ENCODE measurements around the gene LST1.

Gene LST1

GRCh38 chr6:31577579-31577966 is 8.5 kb upstream of the LST1 start:
- no peaks in the 10 kb centered on the region for H3K36me3 ChIP-seq (ENCODE audit: insufficient read depth, low read depth, low read length)
- no peak overlapping the region for H3K27ac ChIP-seq (ENCODE audit: low read length)
- H3K9ac ChIP-seq (ENCODE audit: low read depth, low read length) = no peak overlapping the region
- H3K4me3 ChIP-seq (ENCODE audit: low read length) = no peak overlapping the region
- no peaks in the 10 kb centered on the region; the same call in 1 of the 2 replicates for H3K4me1 ChIP-seq (ENCODE audit: insufficient read depth, low read length)
- no peaks in the 10 kb centered on the region for H3K9me3 ChIP-seq (ENCODE audit: insufficient read depth, low read depth, low read length)
- peaks cover 34% of the 10 kb centered on the region for H3K27me3 ChIP-seq (ENCODE audit: insufficient read depth, low read length)

GRCh38 chr6:31578184-31579118 is 7.6 kb upstream of the LST1 start:
- Histone ChIP-seq H3K9me3 (ENCODE audit: insufficient read depth, low read depth, low read length) (no peaks in the 10 kb centered on the region), H3K4me1 (ENCODE audit: insufficient read depth, low read length) (no peaks in the 10 kb centered on the region; the same call in 1 of the 2 replicates), H3K27ac (ENCODE audit: low read length) (no peak overlapping the region), H3K9ac (ENCODE audit: low read depth, low read length) (0 out of 2 replicates have a peak overlapping the region, but pooled peaks have one; percentile 13), H3K27me3 (ENCODE audit: insufficient read depth, low read length) (peaks cover 37% of the 10 kb centered on the region), H3K4me3 (ENCODE audit: low read length) (no peak overlapping the region), H3K36me3 (ENCODE audit: insufficient read depth, low read depth, low read length) (no peaks in the 10 kb centered on the region)

GRCh38 chr6:31579119-31579505 is 7.0 kb upstream of the LST1 start:
- no peak overlapping the region for H3K27ac ChIP-seq (ENCODE audit: low read length)
- no peak overlapping the region for H3K4me3 ChIP-seq (ENCODE audit: low read length)

GRCh38 chr6:31579546-31580437 is 6.3 kb upstream of the LST1 start:
- Histone ChIP-seq H3K36me3 (ENCODE audit: insufficient read depth, low read depth, low read length) (no peaks in the 10 kb centered on the region), H3K9ac (ENCODE audit: low read depth, low read length) (0 out of 2 replicates have a peak overlapping the region, but pooled peaks have one; percentile 86), H3K4me1 (ENCODE audit: insufficient read depth, low read length) (no peaks in the 10 kb centered on the region; the same call in 1 of the 2 replicates), H3K4me3 (ENCODE audit: low read length) (peak overlapping the region; percentile 94; the same call in 1 of the 2 replicates), H3K9me3 (ENCODE audit: insufficient read depth, low read depth, low read length) (no peaks in the 10 kb centered on the region), H3K27ac (ENCODE audit: low read length) (no peak overlapping the region), H3K27me3 (ENCODE audit: insufficient read depth, low read length) (peaks cover 37% of the 10 kb centered on the region)

More at GRCh38 chr6:31579119-31579505, 7.0 kb upstream of the LST1 start:
- H3K36me3 ChIP-seq (ENCODE audit: insufficient read depth, low read depth, low read length) = no peaks in the 10 kb centered on the region
- no peaks in the 10 kb centered on the region; the same call in 1 of the 2 replicates for H3K4me1 ChIP-seq (ENCODE audit: insufficient read depth, low read length)
- no peak overlapping the region for H3K9ac ChIP-seq (ENCODE audit: low read depth, low read length)
- H3K27me3 ChIP-seq (ENCODE audit: insufficient read depth, low read length) = peaks cover 37% of the 10 kb centered on the region
- H3K9me3 ChIP-seq (ENCODE audit: insufficient read depth, low read depth, low read length) = no peaks in the 10 kb centered on the region

GRCh38 chr6:31580438-31580740 is 5.7 kb upstream of the LST1 start:
- Histone ChIP-seq H3K36me3 (ENCODE audit: insufficient read depth, low read depth, low read length) (no peaks in the 10 kb centered on the region), H3K9me3 (ENCODE audit: insufficient read depth, low read depth, low read length) (no peaks in the 10 kb centered on the region), H3K27me3 (ENCODE audit: insufficient read depth, low read length) (peaks cover 37% of the 10 kb centered on the region), H3K4me1 (ENCODE audit: insufficient read depth, low read length) (no peaks in the 10 kb centered on the region; the same call in 1 of the 2 replicates), H3K9ac (ENCODE audit: low read depth, low read length) (peak overlapping the region; percentile 86; the same call in 1 of the 2 replicates), H3K27ac (ENCODE audit: low read length) (no peak overlapping the region), H3K4me3 (ENCODE audit: low read length) (peak overlapping the region; percentile 94)

GRCh38 chr6:31580807-31581433 is 5.2 kb upstream of the LST1 start:
- Histone ChIP-seq H3K27ac (ENCODE audit: low read length) (no peak overlapping the region), H3K9me3 (ENCODE audit: insufficient read depth, low read depth, low read length) (no peaks in the 10 kb centered on the region), H3K36me3 (ENCODE audit: insufficient read depth, low read depth, low read length) (no peaks in the 10 kb centered on the region), H3K4me1 (ENCODE audit: insufficient read depth, low read length) (no peaks in the 10 kb centered on the region; the same call in 1 of the 2 replicates), H3K27me3 (ENCODE audit: insufficient read depth, low read length) (peaks cover 32% of the 10 kb centered on the region), H3K9ac (ENCODE audit: low read depth, low read length) (peak overlapping the region; percentile 86), H3K4me3 (ENCODE audit: low read length) (peak overlapping the region; percentile 94)

GRCh38 chr6:31581434-31582229 is 4.4 kb upstream of the LST1 start:
- peaks cover 31% of the 10 kb centered on the region for H3K27me3 ChIP-seq (ENCODE audit: insufficient read depth, low read length)
- peak overlapping the region; percentile 86 for H3K9ac ChIP-seq (ENCODE audit: low read depth, low read length)
- peak overlapping the region; percentile 94 for H3K4me3 ChIP-seq (ENCODE audit: low read length)
- H3K36me3 ChIP-seq (ENCODE audit: insufficient read depth, low read depth, low read length) = no peaks in the 10 kb centered on the region
- no peaks in the 10 kb centered on the region; the same call in 1 of the 2 replicates for H3K4me1 ChIP-seq (ENCODE audit: insufficient read depth, low read length)
- no peak overlapping the region for H3K27ac ChIP-seq (ENCODE audit: low read length)
- no peaks in the 10 kb centered on the region for H3K9me3 ChIP-seq (ENCODE audit: insufficient read depth, low read depth, low read length)

- Histone ChIP-seq H3K27me3 (ENCODE audit: insufficient read depth, low read length) (peaks cover 31% of the 10 kb centered on the region), H3K4me3 (ENCODE audit: low read length) (peak within 1 kb of the TSS; percentile 94), H3K4me1 (ENCODE audit: insufficient read depth, low read length) (no peaks in the 10 kb centered on the region; the same call in 1 of the 2 replicates), H3K27ac (ENCODE audit: low read length) (no peak within 1 kb of the TSS), H3K36me3 (ENCODE audit: insufficient read depth, low read depth, low read length) (no peaks in the 10 kb centered on the region), H3K9ac (ENCODE audit: low read depth, low read length) (peak within 1 kb of the TSS; percentile 86), H3K9me3 (ENCODE audit: insufficient read depth, low read depth, low read length) (no peaks in the 10 kb centered on the region)
Measured at GRCh38 chr6:31582230-31582643, 3.8 kb upstream of the LST1 start, which contains the start of gene LTB. Gene LTB, minus strand, starts transcription at chr6:31582424. Its CDS starts 7 bp downstream, at chr6:31582417.

GRCh38 chr6:31585491-31585890 is 586 bp upstream of the LST1 start:
- Histone ChIP-seq H3K4me1 (ENCODE audit: insufficient read depth, low read length) (no peaks in the 10 kb centered on the region), H3K4me3 (ENCODE audit: low read length) (no peak overlapping the region), H3K9me3 (ENCODE audit: insufficient read depth, low read depth, low read length) (no peaks in the 10 kb centered on the region), H3K9ac (ENCODE audit: low read depth, low read length) (no peak overlapping the region), H3K36me3 (ENCODE audit: insufficient read depth, low read depth, low read length) (no peaks in the 10 kb centered on the region), H3K27me3 (ENCODE audit: insufficient read depth, low read length) (peaks cover 21% of the 10 kb centered on the region), H3K27ac (ENCODE audit: low read length) (no peak overlapping the region)

GRCh38 chr6:31586599-31587281 is 663 bp downstream of the LST1 start:
- no peaks in the 10 kb centered on the region for H3K36me3 ChIP-seq (ENCODE audit: insufficient read depth, low read depth, low read length)
- no peaks in the 10 kb centered on the region for H3K9me3 ChIP-seq (ENCODE audit: insufficient read depth, low read depth, low read length)
- H3K4me3 ChIP-seq (ENCODE audit: low read length) = no peak overlapping the region
- H3K9ac ChIP-seq (ENCODE audit: low read depth, low read length) = no peak overlapping the region
- no peak overlapping the region for H3K27ac ChIP-seq (ENCODE audit: low read length)
- peaks cover 11% of the 10 kb centered on the region for H3K27me3 ChIP-seq (ENCODE audit: insufficient read depth, low read length)
- H3K4me1 ChIP-seq (ENCODE audit: insufficient read depth, low read length) = no peaks in the 10 kb centered on the region
